H1 (cell line): ENCODE results near the gene PXDN. TPM values are rescaled to one million over a fixed set of nuclear protein-coding genes. Genes with fewer than 3 reads are reported as not detected.

Experiments
- CTCF ChIA-PET: fragments of 300-600 bp; sonication (Branson Sonifier 250); formaldehyde crosslinking; loops from one replicate; lab custom pipeline; 2021; ENCODE audit not compliant: partially characterized antibody; lab: Charles Lee
- POLR2A ChIA-PET: fragments of 300-600 bp; sonication (Branson Sonifier 250); formaldehyde crosslinking; loops from one replicate; lab custom pipeline; 2021; ENCODE audit warnings: inconsistent platforms; ENCODE audit not compliant: partially characterized antibody; lab: Charles Lee
- DNase-seq, 2 experiments: peaks; one replicate each; pipeline versions ENCODE4 v3.0.0 to v3.0.0-alpha.2; 2010 to 2022; ENCODE audit warnings: low spot score in 2 of 2, low read depth in 1 of 2, mixed read lengths in 1 of 2
- FAIRE-seq: peaks from 2 replicates; lab custom pipeline; 2011; peaks lifted over from hg19 to GRCh38; lab: Jason Lieb, UNC
- H2AFZ ChIP-seq: 2 replicates; pipeline ENCODE4 v1.8.1; 2012; ENCODE audit warnings: low read length, inconsistent platforms
- H2AK5ac ChIP-seq: 2 replicates; pipeline ENCODE4 v1.6.1; 2013; ENCODE audit warnings: low read depth, low read length
- H2BK120ac ChIP-seq: replicated peaks from 2 replicates; pipeline ENCODE3; 2013; ENCODE audit warnings: low read depth, low read length, inconsistent platforms
- H2BK12ac ChIP-seq: 2 replicates; pipeline ENCODE4 v1.6.1; 2013; ENCODE audit warnings: low read depth, low read length
- H2BK15ac ChIP-seq: 2 replicates; pipeline ENCODE4 v1.6.1; 2013; ENCODE audit warnings: low read length
- H2BK20ac ChIP-seq: 2 replicates; pipeline ENCODE4 v1.6.1; 2013; ENCODE audit warnings: low read length
- H2BK5ac ChIP-seq: 2 replicates; pipeline ENCODE4 v1.6.1; 2013; ENCODE audit warnings: low read depth, low read length
- H3K14ac ChIP-seq: 2 replicates; pipeline ENCODE4 v1.6.1; 2013; ENCODE audit warnings: inconsistent platforms; ENCODE audit not compliant: insufficient read length
- H3K18ac ChIP-seq: 2 replicates; pipeline ENCODE4 v1.6.1; 2013; ENCODE audit warnings: low read length; ENCODE audit errors: extremely low read depth
- H3K23ac ChIP-seq: 2 replicates; pipeline ENCODE4 v1.6.1; 2013; ENCODE audit warnings: inconsistent platforms; ENCODE audit not compliant: insufficient read length
- H3K23me2 ChIP-seq: 2 replicates; pipeline ENCODE4 v1.6.1; 2013; ENCODE audit warnings: low read depth, low read length
- H3K27ac ChIP-seq: 2 replicates; pipeline ENCODE4 v1.6.1; 2011; ENCODE audit warnings: low read depth, low read length, inconsistent platforms
- H3K27me3 ChIP-seq, 4 experiments: replicated peaks in 1 of 4; 1 replicate in 1 of 4; 2 replicates in 3 of 4; pipeline versions ENCODE4 v1.6.1 to v1.8.1; 2011 to 2013; ENCODE audit warnings: low read length in 3 of 4, mild to moderate bottlenecking in 3 of 4, inconsistent platforms in 2 of 4, mixed read lengths in 2 of 4, moderate library complexity in 1 of 4; ENCODE audit not compliant: control insufficient read depth in 3 of 4, insufficient read depth in 3 of 4; ENCODE audit errors: extremely low read depth in 1 of 4
- H3K36me3 ChIP-seq, 4 experiments: 2 replicates each; pipeline versions ENCODE4 v1.6.1 to v1.8.1; 2011 to 2013; ENCODE audit warnings: mild to moderate bottlenecking in 4 of 4, low read length in 3 of 4, moderate library complexity in 2 of 4, control low read depth in 1 of 4, inconsistent platforms in 1 of 4; ENCODE audit not compliant: insufficient read depth in 4 of 4, control insufficient read depth in 2 of 4
- H3K4ac ChIP-seq: replicated peaks from 2 replicates; pipeline ENCODE3; 2013; ENCODE audit warnings: low read length, low read depth, mixed read lengths, inconsistent platforms; ENCODE audit not compliant: insufficient read length
- H3K4me1 ChIP-seq, 4 experiments: replicated peaks in 1 of 4; 1 replicate in 1 of 4; 2 replicates in 3 of 4; pipeline versions ENCODE4 v1.6.1 to v1.8.1; 2011 to 2013; ENCODE audit warnings: low read length in 3 of 4, inconsistent platforms in 2 of 4, mixed read lengths in 1 of 4; ENCODE audit not compliant: insufficient read depth in 4 of 4, control insufficient read depth in 3 of 4
- H3K4me2 ChIP-seq, 2 experiments: 2 replicates each; pipeline versions ENCODE4 v1.6.1 to v1.8.1; 2011 to 2013; ENCODE audit warnings: low read depth in 2 of 2, low read length in 2 of 2, control low read depth in 1 of 2, inconsistent platforms in 1 of 2, mild to moderate bottlenecking in 1 of 2; ENCODE audit not compliant: insufficient read depth in 1 of 2
- H3K4me3 ChIP-seq, 4 experiments: fragments of 200-600, 300-600 bp in 1 of 4; sonication (generic), shearing (Covaris generic), sonication (Bioruptor Twin) in 1 of 4; 2 replicates each; pipeline versions ENCODE4 v1.5.1 to v1.8.1; 2011 to 2016; ENCODE audit warnings: low read length in 4 of 4, low read depth in 3 of 4, control low read depth in 2 of 4, inconsistent platforms in 2 of 4, mild to moderate bottlenecking in 2 of 4, mixed read lengths in 1 of 4, moderate library complexity in 1 of 4; ENCODE audit not compliant: insufficient read depth in 2 of 4; ENCODE audit errors: extremely low read depth in 1 of 4
- H3K56ac ChIP-seq: replicated peaks from 2 replicates; pipeline ENCODE3; 2013; ENCODE audit warnings: low read depth, mild to moderate bottlenecking, mixed read lengths, low read length, inconsistent platforms; ENCODE audit not compliant: insufficient read length
- H3K79me1 ChIP-seq: 2 replicates; pipeline ENCODE4 v1.6.1; 2013; ENCODE audit warnings: low read depth, low read length, control low read depth
- H3K79me2 ChIP-seq, 2 experiments: 2 replicates each; pipeline versions ENCODE4 v1.6.1 to v1.8.1; 2012 to 2013; ENCODE audit warnings: low read length in 2 of 2, mild to moderate bottlenecking in 2 of 2, inconsistent platforms in 1 of 2; ENCODE audit not compliant: insufficient read depth in 2 of 2, control insufficient read depth in 1 of 2
- H3K9ac ChIP-seq, 4 experiments: replicated peaks in 1 of 4; 1 replicate in 1 of 4; 2 replicates in 3 of 4; pipeline versions ENCODE4 v1.6.1 to v1.8.1; 2011 to 2013; ENCODE audit warnings: low read depth in 3 of 4, low read length in 3 of 4, control low read depth in 2 of 4, mild to moderate bottlenecking in 2 of 4, moderate library complexity in 2 of 4, inconsistent platforms in 1 of 4; ENCODE audit errors: extremely low read depth in 1 of 4
- H3K9me3 ChIP-seq, 2 experiments: 2 replicates each; pipeline versions ENCODE4 v1.6.1 to v1.8.1; 2012 to 2013; ENCODE audit warnings: mild to moderate bottlenecking in 2 of 2, moderate library complexity in 2 of 2, control low read depth in 1 of 2, inconsistent platforms in 1 of 2, low read depth in 1 of 2, low read length in 1 of 2, mixed read lengths in 1 of 2; ENCODE audit not compliant: insufficient read depth in 2 of 2
- H4K20me1 ChIP-seq, 2 experiments: replicated peaks in 1 of 2; 2 replicates each; pipeline versions ENCODE3 to v1.8.1; 2011 to 2013; ENCODE audit warnings: inconsistent platforms in 2 of 2, low read length in 2 of 2, mild to moderate bottlenecking in 1 of 2; ENCODE audit not compliant: insufficient read depth in 2 of 2, control insufficient read depth in 1 of 2
- H4K5ac ChIP-seq: 2 replicates; pipeline ENCODE4 v1.6.1; 2013; ENCODE audit warnings: low read length, low read depth, mixed read lengths, inconsistent platforms; ENCODE audit not compliant: insufficient read length
- H4K8ac ChIP-seq: 2 replicates; pipeline ENCODE4 v1.8.0; 2013; ENCODE audit warnings: mild to moderate bottlenecking, moderate library complexity, low read length, inconsistent platforms; ENCODE audit not compliant: insufficient read depth; ENCODE audit errors: extremely low read depth
- H4K91ac ChIP-seq: replicated peaks from 2 replicates; pipeline ENCODE3; 2013; ENCODE audit warnings: low read length, mixed read lengths, inconsistent platforms; ENCODE audit not compliant: insufficient read length
- BCL11A ChIP-seq, 2 experiments: IDR thresholded peaks; one replicate each; pipeline ENCODE4 v1.6.1; 2011; ENCODE audit warnings: low read depth in 2 of 2, low read length in 2 of 2, mild to moderate bottlenecking in 2 of 2
- CTBP2 ChIP-seq: IDR thresholded peaks from 2 replicates; pipeline ENCODE4 v1.7.0; 2011; ENCODE audit warnings: borderline replicate concordance, mild to moderate bottlenecking, moderate library complexity, mixed read lengths, low read length; ENCODE audit not compliant: insufficient read depth, insufficient read length
- HDAC6 ChIP-seq: IDR thresholded peaks from one replicate; pipeline ENCODE4 v1.7.1; 2012; ENCODE audit warnings: low read depth, mild to moderate bottlenecking, inconsistent platforms, low read length, moderate library complexity
- JUN ChIP-seq: IDR thresholded peaks from 2 replicates; pipeline ENCODE4 v1.6.1; 2011; ENCODE audit warnings: low read depth, mild to moderate bottlenecking, improper control_type of control experiment, low read length
- JUND ChIP-seq: IDR thresholded peaks from 2 replicates; pipeline ENCODE4 v1.6.1; 2011; ENCODE audit warnings: mild to moderate bottlenecking, improper control_type of control experiment, low read length
- KDM5A ChIP-seq: fragments of 200-600 bp; IDR thresholded peaks from 2 replicates; pipeline ENCODE4 v1.7.1; 2012; ENCODE audit warnings: mild to moderate bottlenecking, low read length, inconsistent platforms, mixed read lengths
- NRF1 ChIP-seq: IDR thresholded peaks from 2 replicates; pipeline ENCODE4 v1.6.1; 2011; ENCODE audit warnings: mild to moderate bottlenecking, low read depth, low read length, improper control_type of control experiment
- RAD21 ChIP-seq, 2 experiments: IDR thresholded peaks in 1 of 2; conservative IDR thresholded peaks in 1 of 2; 2 replicates each; pipeline ENCODE4 v1.6.1; 2011; ENCODE audit warnings: low read depth in 2 of 2, low read length in 2 of 2, improper control_type of control experiment in 1 of 2, inconsistent platforms in 1 of 2, mild to moderate bottlenecking in 1 of 2, moderate library complexity in 1 of 2
- RFX5 ChIP-seq: IDR thresholded peaks from 2 replicates; pipeline ENCODE4 v1.6.1; 2011; ENCODE audit warnings: low read depth, low read length, improper control_type of control experiment, borderline replicate concordance
- RXRA ChIP-seq: IDR thresholded peaks from 2 replicates; pipeline ENCODE4 v1.6.1; 2011; ENCODE audit warnings: low read depth, mild to moderate bottlenecking, low read length, moderate library complexity; ENCODE audit not compliant: insufficient read depth
- SIRT6 ChIP-seq: IDR thresholded peaks from one replicate; pipeline ENCODE4 v1.7.1; 2012; ENCODE audit warnings: low read length, inconsistent platforms
- SUZ12 ChIP-seq: fragments of 200-600 bp; sonication (generic); IDR thresholded peaks from 2 replicates; pipeline ENCODE4 v1.6.1; 2012; ENCODE audit warnings: mild to moderate bottlenecking, inconsistent platforms, low read length, moderate library complexity, mixed read lengths
- WGBS, 2 experiments: shearing (Covaris generic) in 1 of 2; methylation state at CpG; one replicate each; pipeline versions ENCODE4 v1.1.6 to v1.1.7; 2013 to 2015; ENCODE audit warnings: low lambda C conversion rate in 2 of 2, mixed read lengths in 2 of 2, inconsistent platforms in 1 of 2, low coverage in 1 of 2, missing lambda C conversion rate in 1 of 2; ENCODE audit not compliant: insufficient replicate concordance in 2 of 2, insufficient coverage in 1 of 2, insufficient read length in 1 of 2; ENCODE audit errors: extremely low coverage in 1 of 2, missing lambda C conversion rate in 1 of 2; 5-methylcytosine and 5-hydroxymethylcytosine counted together
- polyA plus RNA-seq, 7 experiments: library from polyadenylated mRNA; depleted of rRNA in 3 of 7; stranded (reverse) in 5 of 7; unstranded in 2 of 7; fragments of >200 nt in 5 of 7; fragments of 200-250 nt in 2 of 7; gene quantifications; 1 replicate in 5 of 7; 2 replicates in 1 of 7; 4 replicates in 1 of 7; pipeline versions ENCODE4 v1.2.1 to v1.2.3, GENCODE V29; 2011 to 2013; ENCODE audit warnings: missing spikeins in 2 of 7, mixed read lengths in 2 of 7
- total RNA-seq: library from RNA; stranded (reverse); fragmentation: NEBNext Ultra II Directional; extraction: Animal tissue kit (Norgen Biotek cat#: 25700); gene quantifications from 2 replicates; pipeline ENCODE4 v1.2.1, GENCODE V29; 2021

PXDN gene
- total and polyA plus RNA-seq, 2 of the 8 experiments (the other 6 are each of a cell fraction or from before 2014, with no cell fraction given), result 104 to 141 TPM

GRCh38 chr2:1650085-1650872, 94.0 kb downstream of the PXDN start:
- Histone ChIP-seq H4K20me1 (peaks cover 0 to 16% of the 10 kb centered on the region in 2 experiments), H3K4me3 (no peak overlapping the region), H3K23ac (peak overlapping the region; percentile 34), H3K4me2 (no peak overlapping the region), H3K36me3 (peaks cover 22 to 58% (median 36%) of the 10 kb centered on the region in 4 experiments; a peak in 7 of 8 replicates), H3K9me3 (no peaks in the 10 kb centered on the region), H3K4me1 (no peaks in the 10 kb centered on the region; a peak in 1 of 7 replicates), H2BK120ac (no peak overlapping the region), H4K5ac (no peak overlapping the region), H2BK5ac (0 out of 2 replicates have a peak overlapping the region, but pooled peaks have one; percentile 37), H2BK20ac (no peak overlapping the region), H3K79me2 (no peaks in the 10 kb centered on the region), H2AFZ (no peak overlapping the region), H2BK12ac (no peak overlapping the region), H3K4ac (no peak overlapping the region), H3K23me2 (peaks cover 5% of the 10 kb centered on the region; the same call in 1 of the 2 replicates), H3K27ac (no peak overlapping the region), H2AK5ac (no peak overlapping the region), H2BK15ac (no peak overlapping the region), H4K91ac (no peak overlapping the region), H3K27me3 (no peaks in the 10 kb centered on the region; a peak in 1 of 7 replicates), H4K8ac (no peak overlapping the region), H3K56ac (no peak overlapping the region), H3K14ac (no peak overlapping the region), H3K18ac (no peak overlapping the region), H3K79me1 (peaks cover 4% of the 10 kb centered on the region; the same call in 1 of the 2 replicates), H3K9ac (no peak overlapping the region)
- 87% methylated on average over 19 of the region's 19 CpGs; no CpG with 5 or more reads in 1 of the 2 experiments for WGBS, 2 experiments
- no peak for FAIRE-seq
- ChIA-PET POLR2A (interaction anchor here (1.3 to 1.5 kb wide), 2 partner anchors 9 to 13 kb away, joined by 3 to 9 read pairs; no protein-coding TSS in a partner anchor), CTCF (interaction anchor here (1.3 to 2.2 kb wide), 3 partner anchors 25 to 118 kb away, joined by 3 to 6 read pairs (median 3); no protein-coding TSS in a partner anchor)
- no peak for DNase-seq
- no peak for TF ChIP-seq HDAC6
- TF ChIP-seq NRF1, result no peak
- no peak for TF ChIP-seq JUND
- TF ChIP-seq RXRA, result no peak
- TF ChIP-seq KDM5A, result no peak
- TF ChIP-seq SIRT6, result no peak
- TF ChIP-seq RAD21 (IDR thresholded peaks at IDR 0.05 in 1 of 2, conservative IDR thresholded peaks at IDR 0.05 in 1 of 2; ENCODE audit: low read depth in 2 of 2, low read length in 2 of 2), result no peak
- no peak for TF ChIP-seq RFX5
- TF ChIP-seq JUN, result no peak
- TF ChIP-seq BCL11A (IDR thresholded peaks at IDR 0.05; ENCODE audit: low read depth in 2 of 2, low read length in 2 of 2), result no peak
- no peak for TF ChIP-seq CTBP2
- no peak for TF ChIP-seq SUZ12
